Activated T-cell treated with anti-CD3 and anti-CD28 coated beads, Interleukin-2, amount 50 U/mL, for 72 hours (primary cell): Measurements from ENCODE around the gene GRM4. TPM values are rescaled to one million over a fixed set of nuclear protein-coding genes. Genes with fewer than 3 reads are reported as not detected.
"Not testable (repeated sequence)": the region's sequence is repeated elsewhere in the genome, so short reads cannot be mapped to it uniquely, and the experiment has no call there.

Experiments used
- ATAC-seq, 2 donors: fragments of 150-1000 bp; cut with Tn5 transposase; replicated peaks in 1 of 2; 2 replicates each; pipeline ENCODE4 v1.10.0; 2021; ENCODE audit warnings: moderate library complexity in 2 of 2, mild to moderate bottlenecking in 1 of 2
- DNase-seq, 2 donors: peaks; one replicate each; pipeline ENCODE4 v3.0.0; 2021 to 2022; ENCODE audit warnings: mixed read lengths in 1 of 2
- H3K27ac Mint-ChIP-seq: one replicate; pipeline ENCODE4 v1.8.0; 2022; ENCODE audit warnings: mild to moderate bottlenecking, moderate library complexity, mixed read lengths
- H3K27me3 Mint-ChIP-seq: one replicate; pipeline ENCODE4 v1.8.0; 2022; ENCODE audit warnings: low read depth, mixed read lengths
- H3K36me3 Mint-ChIP-seq, 2 donors: one replicate each; pipeline ENCODE4 v1.8.0; 2022; ENCODE audit warnings: mixed read lengths in 2 of 2, mild to moderate bottlenecking in 1 of 2; ENCODE audit not compliant: insufficient read depth in 2 of 2
- H3K4me1 Mint-ChIP-seq: one replicate; pipeline ENCODE4 v1.8.0; 2022; ENCODE audit warnings: low read depth, mixed read lengths
- H3K4me3 Mint-ChIP-seq, 2 donors: one replicate each; pipeline ENCODE4 v1.8.0; 2022; ENCODE audit warnings: mild to moderate bottlenecking in 2 of 2, mixed read lengths in 2 of 2, moderate library complexity in 2 of 2
- H3K9me3 Mint-ChIP-seq, 2 donors: one replicate each; pipeline ENCODE4 v1.8.0; 2022; ENCODE audit warnings: mixed read lengths in 2 of 2
- total RNA-seq, 2 donors: library from RNA; stranded (reverse); gene quantifications; one replicate each; pipeline ENCODE4 v1.2.3, GENCODE V29; 2022

GRM4 gene
- total RNA-seq, 2 donors from 2014 or later: 0.07 TPM; not detected in 1

DNA sequence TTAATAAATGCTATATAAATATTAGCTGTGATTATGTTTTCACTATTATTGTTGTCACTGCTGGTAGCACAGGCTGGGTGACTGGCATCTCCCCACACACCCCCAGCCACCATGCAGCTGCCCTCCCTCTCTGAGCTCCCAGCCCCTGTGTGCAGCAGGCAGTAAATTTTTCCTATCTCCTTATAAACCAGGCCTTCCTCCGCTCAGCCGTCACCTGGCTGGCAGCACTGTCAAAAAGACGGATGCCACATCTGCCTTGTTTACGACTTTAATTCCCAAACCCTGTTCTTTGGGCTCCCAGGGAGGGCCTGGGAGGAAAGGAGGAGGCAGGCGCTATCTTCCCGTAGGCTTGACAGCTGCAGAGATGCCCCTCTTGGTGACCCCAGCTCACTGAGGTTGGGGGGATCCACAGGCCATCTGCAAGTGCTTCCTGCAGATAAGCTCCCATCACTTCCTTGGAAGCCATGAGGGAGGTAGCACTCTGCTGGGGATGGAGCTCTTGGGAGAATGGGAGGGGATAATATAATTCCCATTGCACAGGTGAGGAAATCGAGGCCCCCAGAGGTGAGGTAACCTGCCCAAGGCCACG, 94.5 kb downstream of the GRM4 start:
- ATAC-seq (no peak), DNase-seq (no peak)
- H3K4me3 Mint-ChIP-seq: no peak overlapping the region
- no peaks in the 10 kb centered on the region for H3K4me1 Mint-ChIP-seq
- H3K27me3 Mint-ChIP-seq: no peaks in the 10 kb centered on the region
- H3K27ac Mint-ChIP-seq: no peak overlapping the region
- H3K9me3 Mint-ChIP-seq: no peaks in the 10 kb centered on the region
- no peaks in the 10 kb centered on the region for H3K36me3 Mint-ChIP-seq

DNA sequence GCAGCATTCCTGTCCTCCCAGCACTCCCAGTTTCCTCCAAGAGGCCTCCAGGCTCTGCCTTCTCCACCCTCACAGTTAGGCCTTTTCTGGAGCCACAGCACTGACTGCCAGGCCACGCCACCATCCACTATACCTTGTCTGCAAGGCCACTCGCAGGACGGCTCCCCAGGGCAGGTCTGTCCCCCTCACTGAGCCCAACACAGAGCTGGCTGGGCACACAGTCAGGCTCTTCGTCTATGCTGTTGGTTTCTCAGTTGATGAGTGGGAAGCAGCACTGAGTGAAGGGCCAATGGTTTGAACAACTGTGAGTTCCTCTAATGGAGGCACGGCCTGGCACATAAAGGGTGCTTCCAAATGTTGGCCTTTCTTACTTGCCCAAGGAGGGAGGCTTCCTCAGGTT, 95.2 kb downstream of the GRM4 start:
- DNase-seq: no peak
- H3K9me3 Mint-ChIP-seq: no peaks in the 10 kb centered on the region
- H3K36me3 Mint-ChIP-seq: no peaks in the 10 kb centered on the region
- no peaks in the 10 kb centered on the region for H3K4me1 Mint-ChIP-seq
- H3K27me3 Mint-ChIP-seq: no peaks in the 10 kb centered on the region
- no peak overlapping the region for H3K27ac Mint-ChIP-seq
- no peak for ATAC-seq
- no peak overlapping the region for H3K4me3 Mint-ChIP-seq

DNA sequence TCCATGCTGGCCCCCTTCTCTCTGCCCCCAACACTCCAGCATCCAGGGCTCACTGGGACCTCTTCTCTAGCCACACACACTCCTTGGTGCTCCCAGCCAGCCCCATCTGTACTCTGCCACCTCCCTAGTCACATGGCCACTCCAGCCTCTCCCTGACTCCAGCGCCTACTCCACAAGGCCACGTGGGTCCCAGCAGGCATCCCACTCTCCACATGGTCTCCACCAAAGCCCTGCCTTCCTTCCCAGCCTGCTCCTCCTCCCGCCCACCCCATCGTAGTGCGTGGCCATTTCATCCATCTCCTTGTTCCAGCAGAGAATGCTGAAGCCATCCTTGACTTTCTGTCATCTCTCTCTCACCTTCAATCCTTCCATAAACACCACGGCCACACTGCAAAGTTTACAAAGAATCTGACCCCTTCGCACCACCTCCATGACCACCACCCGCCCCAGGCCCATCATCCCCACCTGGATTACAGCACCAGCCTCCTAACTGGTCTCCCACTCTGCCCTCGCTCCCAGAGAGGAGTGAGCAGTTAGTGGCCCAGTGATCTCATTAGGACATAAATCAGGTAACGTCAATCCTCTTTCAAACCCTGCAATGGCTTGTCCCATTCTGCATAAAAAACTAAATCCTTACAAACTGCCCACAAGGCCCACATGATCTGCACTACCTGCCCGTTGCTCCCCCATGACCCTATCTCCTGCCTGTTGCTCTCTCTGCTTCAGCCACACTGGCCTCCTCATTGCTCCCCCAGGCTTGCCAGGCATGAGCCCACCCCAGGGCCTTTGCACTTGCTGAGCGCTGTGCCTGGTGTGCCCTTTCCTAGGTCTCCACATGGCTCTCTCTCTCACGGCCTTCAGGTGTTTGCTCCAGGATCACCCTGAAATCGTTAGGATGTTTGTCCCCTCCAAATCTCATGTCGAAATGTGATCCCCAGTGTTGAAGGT, 96.2 kb downstream of the GRM4 start:
- H3K4me3 Mint-ChIP-seq: no peak overlapping the region
- H3K27me3 Mint-ChIP-seq: no peaks in the 10 kb centered on the region
- no peaks in the 10 kb centered on the region for H3K9me3 Mint-ChIP-seq
- H3K27ac Mint-ChIP-seq: no peak overlapping the region
- DNase-seq: no peak
- H3K36me3 Mint-ChIP-seq: no peaks in the 10 kb centered on the region
- peaks cover 4% of the 10 kb centered on the region for H3K4me1 Mint-ChIP-seq
- no peak for ATAC-seq

DNA sequence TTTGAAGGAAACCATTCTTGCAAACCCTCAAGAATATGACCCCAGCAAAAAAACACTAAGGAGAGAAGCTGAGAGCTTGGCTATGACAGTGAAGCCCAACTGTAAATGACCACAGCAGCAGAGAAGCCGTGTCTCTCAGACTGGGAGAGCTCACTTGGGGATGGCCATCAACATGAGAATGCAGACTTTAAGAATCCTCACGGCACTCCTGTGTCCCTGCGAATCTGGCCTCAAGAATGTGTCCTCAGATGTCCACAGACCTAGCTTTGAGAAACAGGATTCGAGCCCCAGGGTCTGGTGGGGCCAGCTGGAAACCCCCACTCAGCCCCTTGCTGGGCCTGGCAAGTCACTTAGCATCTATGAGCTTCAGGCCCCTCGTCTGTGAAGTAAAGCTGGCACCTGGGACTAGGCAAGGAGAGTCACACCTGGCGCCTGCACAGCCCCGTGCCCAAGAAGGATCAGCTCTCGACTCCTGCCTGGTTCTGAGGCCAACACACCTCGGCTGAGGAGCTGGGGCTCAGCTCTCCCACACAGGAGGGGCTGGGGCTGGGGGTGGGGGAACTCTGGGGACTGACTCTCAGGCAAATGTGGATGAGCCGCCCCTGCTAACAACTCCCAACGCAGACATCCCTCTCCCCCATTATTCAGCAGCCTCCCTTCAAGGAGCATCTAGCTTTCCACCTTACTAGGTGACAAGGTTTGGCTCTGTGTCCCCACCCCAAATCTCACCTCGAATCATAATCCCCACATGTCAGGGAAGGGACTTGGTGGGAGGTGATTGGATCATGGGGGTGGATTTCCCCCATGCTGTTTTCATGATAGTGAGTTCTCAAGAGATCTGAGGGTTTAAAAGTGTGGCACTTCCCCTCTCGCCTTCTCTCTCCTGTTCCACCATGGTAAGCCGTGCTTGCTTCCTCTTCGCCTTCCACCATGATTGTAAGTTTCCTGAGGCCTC, 97.7 kb downstream of the GRM4 start:
- H3K4me1 Mint-ChIP-seq: peaks cover 11% of the 10 kb centered on the region
- no peaks in the 10 kb centered on the region for H3K9me3 Mint-ChIP-seq
- H3K27ac Mint-ChIP-seq: no peak overlapping the region
- H3K4me3 Mint-ChIP-seq: no peak overlapping the region
- H3K36me3 Mint-ChIP-seq: no peaks in the 10 kb centered on the region
- H3K27me3 Mint-ChIP-seq: no peaks in the 10 kb centered on the region
- no peak for DNase-seq
- ATAC-seq: no peak

DNA sequence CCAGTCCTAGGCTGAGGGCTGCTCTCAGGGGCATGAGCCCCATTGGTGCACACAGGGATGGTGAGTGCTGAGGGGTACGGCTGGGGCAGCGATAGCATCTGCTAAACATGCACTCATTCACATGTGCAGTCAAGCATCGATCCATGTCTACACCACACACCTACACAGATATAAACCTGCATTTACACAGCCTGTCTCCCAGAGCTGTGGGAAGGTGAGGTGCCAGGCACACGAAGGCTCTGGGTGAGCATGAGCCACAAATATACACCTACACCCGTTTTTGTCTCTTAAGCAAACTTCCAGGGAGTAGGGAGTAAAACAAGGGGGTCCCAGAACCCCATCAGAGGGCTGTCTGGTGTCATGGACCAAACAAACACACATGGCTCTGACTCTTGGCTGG, 99.3 kb downstream of the GRM4 start:
- no peaks in the 10 kb centered on the region for H3K27me3 Mint-ChIP-seq
- no peak overlapping the region for H3K4me3 Mint-ChIP-seq
- ATAC-seq: no peak
- H3K27ac Mint-ChIP-seq: no peak overlapping the region
- no peaks in the 10 kb centered on the region for H3K9me3 Mint-ChIP-seq
- DNase-seq: no peak
- peaks cover 11% of the 10 kb centered on the region for H3K4me1 Mint-ChIP-seq
- H3K36me3 Mint-ChIP-seq: no peaks in the 10 kb centered on the region

DNA sequence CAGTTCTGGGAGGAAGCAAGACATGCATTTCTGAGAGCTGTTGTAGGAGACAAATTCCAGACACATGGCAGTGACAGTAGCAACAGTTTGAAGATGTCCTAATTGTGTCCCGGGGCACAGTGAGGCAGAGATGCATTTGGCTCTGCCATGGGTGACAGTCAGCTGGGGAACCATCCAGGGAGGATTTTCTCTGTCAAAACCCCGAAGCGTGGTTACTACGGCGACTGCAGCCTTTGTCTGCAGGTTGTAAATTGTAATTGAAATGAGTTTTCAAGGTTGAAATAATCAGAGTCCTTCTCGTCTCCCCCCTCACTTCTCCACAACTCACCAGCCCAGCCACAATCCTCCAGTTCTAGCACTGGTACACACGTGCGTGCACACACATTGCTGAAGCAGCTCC, 100.1 kb downstream of the GRM4 start:
- H3K27me3 Mint-ChIP-seq: no peaks in the 10 kb centered on the region
- ATAC-seq (no peak), DNase-seq (no peak)
- no peak overlapping the region for H3K4me3 Mint-ChIP-seq
- no peak overlapping the region for H3K27ac Mint-ChIP-seq
- no peaks in the 10 kb centered on the region for H3K36me3 Mint-ChIP-seq
- peaks cover 11% of the 10 kb centered on the region for H3K4me1 Mint-ChIP-seq
- no peaks in the 10 kb centered on the region for H3K9me3 Mint-ChIP-seq

DNA sequence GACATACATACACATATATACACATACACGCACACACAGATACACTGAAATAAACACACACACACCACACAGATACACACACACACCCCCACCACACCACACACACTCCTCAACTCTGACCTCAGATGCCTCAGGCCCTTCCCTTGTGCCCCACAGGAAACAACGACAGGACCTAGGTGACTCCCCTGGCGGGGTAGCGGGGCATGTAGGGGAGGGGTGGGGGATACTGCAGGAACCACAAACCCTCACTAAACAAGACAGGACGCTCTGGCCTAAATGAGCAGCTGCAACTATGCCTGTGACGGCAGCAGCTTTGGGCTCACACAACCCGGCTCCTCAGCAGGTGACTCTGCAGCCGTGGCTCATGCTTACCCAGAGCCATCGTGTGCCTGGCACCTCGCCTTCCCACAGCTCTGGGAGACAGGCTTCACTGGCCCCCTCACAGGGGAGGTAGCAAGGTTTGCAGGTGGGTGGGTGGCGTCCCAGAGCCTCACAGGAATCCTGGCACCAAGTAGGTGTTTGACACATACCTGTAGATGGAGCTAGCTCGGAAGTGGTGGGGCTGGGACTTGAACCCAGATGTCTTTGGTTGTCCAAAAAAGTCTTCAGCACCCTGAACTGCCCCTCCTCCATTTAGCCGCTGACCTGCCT, 100.8 kb downstream of the GRM4 start:
- H3K4me3 Mint-ChIP-seq: no peak overlapping the region
- peak; percentile 6 to 11 for DNase-seq

DNA sequence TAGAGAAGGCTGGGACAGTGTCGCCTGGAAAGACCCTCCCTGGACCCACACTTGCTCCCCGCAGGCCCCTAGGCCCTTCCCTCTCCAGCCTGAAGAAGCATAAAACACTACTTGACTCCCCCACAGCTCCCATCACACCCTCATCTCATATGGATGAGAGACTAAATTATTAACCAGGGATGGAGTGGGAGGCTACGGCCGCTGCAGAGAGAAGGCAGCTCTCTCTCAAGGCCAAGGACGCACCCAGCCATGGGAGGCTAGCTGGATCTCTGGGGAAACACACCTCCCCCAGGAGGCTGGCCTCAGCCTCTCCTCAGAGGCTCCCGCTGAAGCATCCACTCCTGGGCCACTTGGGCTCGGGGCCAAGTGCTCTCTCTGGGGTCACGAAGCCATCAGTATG, 102.5 kb downstream of the GRM4 start:
- no peak overlapping the region for H3K4me3 Mint-ChIP-seq
- H3K4me1 Mint-ChIP-seq: peaks cover 11% of the 10 kb centered on the region
- no peaks in the 10 kb centered on the region for H3K9me3 Mint-ChIP-seq
- no peaks in the 10 kb centered on the region for H3K27me3 Mint-ChIP-seq
- DNase-seq: no peak
- no peaks in the 10 kb centered on the region for H3K36me3 Mint-ChIP-seq
- ATAC-seq: no peak
- H3K27ac Mint-ChIP-seq: no peak overlapping the region

More for the DNA sequence above, 100.8 kb downstream of the GRM4 start:
- no peaks in the 10 kb centered on the region for H3K36me3 Mint-ChIP-seq
- H3K9me3 Mint-ChIP-seq: no peaks in the 10 kb centered on the region
- H3K27me3 Mint-ChIP-seq: no peaks in the 10 kb centered on the region
- ATAC-seq: peak; percentile 62 to 80
- H3K4me1 Mint-ChIP-seq: peaks cover 11% of the 10 kb centered on the region
- H3K27ac Mint-ChIP-seq: no peak overlapping the region

DNA sequence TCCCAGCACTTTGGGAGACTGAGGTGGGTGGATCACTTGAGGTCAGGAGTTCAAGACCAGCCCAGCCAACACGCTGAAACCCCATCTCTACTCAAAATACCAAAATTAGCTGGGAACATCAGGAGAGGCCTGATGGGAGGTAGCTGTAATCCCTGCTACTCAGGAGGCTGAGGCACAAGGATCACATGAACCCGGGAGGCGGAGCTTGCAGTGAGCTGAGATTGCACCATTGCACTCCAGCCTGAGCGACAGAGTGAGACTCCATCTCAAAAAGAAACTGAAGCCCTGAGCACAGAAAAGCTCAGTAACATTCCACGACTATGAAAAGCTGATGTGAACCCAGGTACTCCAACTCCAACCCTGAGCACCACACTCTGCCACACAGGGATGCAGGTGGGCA, 103.9 kb downstream of the GRM4 start:
- peaks cover 11% of the 10 kb centered on the region for H3K4me1 Mint-ChIP-seq
- H3K9me3 Mint-ChIP-seq, H3K36me3 Mint-ChIP-seq, DNase-seq, ATAC-seq, H3K4me3 Mint-ChIP-seq, H3K27ac Mint-ChIP-seq, H3K27me3 Mint-ChIP-seq: not testable (repeated sequence)

DNA sequence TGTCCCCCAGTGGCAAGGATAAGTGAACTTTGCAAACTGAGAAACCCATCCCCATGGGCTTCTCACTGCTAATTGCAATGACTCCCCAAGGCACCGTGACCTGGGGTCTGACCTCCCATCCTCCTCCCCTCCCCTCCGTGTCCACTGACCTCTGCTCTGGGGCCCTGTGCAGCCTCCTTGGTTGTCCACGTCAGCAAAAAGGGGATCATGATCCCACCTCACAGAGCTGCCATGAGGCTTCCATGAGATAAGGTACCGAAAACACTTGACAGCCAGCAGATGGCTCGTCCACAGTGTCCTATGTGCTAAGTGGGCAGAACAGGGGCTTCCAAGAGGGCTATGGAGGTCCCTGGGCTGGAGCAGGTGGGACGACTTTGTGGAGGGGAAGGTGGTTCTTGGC, 104.5 kb downstream of the GRM4 start:
- ATAC-seq (no peak), DNase-seq (no peak)
- H3K27ac Mint-ChIP-seq: no peak overlapping the region
- no peaks in the 10 kb centered on the region for H3K36me3 Mint-ChIP-seq
- no peaks in the 10 kb centered on the region for H3K27me3 Mint-ChIP-seq
- H3K9me3 Mint-ChIP-seq: no peaks in the 10 kb centered on the region
- H3K4me3 Mint-ChIP-seq: no peak overlapping the region
- H3K4me1 Mint-ChIP-seq: peaks cover 15% of the 10 kb centered on the region

DNA sequence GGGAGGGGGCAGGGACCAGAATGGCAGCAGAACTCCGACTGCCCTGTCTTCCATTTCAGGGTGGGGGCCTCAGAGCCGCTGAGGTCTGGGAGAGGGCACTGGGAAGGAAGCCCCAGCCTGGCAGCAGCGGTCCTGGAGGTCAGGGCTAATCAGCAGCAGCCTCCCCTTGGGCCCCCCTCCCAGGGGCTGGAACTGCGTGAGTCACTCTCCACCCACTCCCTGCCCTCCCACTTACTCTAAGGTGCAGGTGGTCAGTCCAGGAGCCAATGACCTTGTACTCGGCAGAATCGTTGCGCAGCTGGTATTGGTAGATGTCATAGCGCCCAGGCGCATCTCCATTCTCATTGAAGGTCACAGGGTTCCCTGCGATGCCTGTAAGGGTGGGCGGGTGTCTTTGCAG, 105.9 kb downstream of the GRM4 start:
- no peaks in the 10 kb centered on the region for H3K36me3 Mint-ChIP-seq
- no peaks in the 10 kb centered on the region for H3K27me3 Mint-ChIP-seq
- H3K4me3 Mint-ChIP-seq: no peak overlapping the region
- no peak for ATAC-seq
- H3K9me3 Mint-ChIP-seq: no peaks in the 10 kb centered on the region
- no peak for DNase-seq
- H3K27ac Mint-ChIP-seq: no peak overlapping the region
- peaks cover 14% of the 10 kb centered on the region for H3K4me1 Mint-ChIP-seq

DNA sequence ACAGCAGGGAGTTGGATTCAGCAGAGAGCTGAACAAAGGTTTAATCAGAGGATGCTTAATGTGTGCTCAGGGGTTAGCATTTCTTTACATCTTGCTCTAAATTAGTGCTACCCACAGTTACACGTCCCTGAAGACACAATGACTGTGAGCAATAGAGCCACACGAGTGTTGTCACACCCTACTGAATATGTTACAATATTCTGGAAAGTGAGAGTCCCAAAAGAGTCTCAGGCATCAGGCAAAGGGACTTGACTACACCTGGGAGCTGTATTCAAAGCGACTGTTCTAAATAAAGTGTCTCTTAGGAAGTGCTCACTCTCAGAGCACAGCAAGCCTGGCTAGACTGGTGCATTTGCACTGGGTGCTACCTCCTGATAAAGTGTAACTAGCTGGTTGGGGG, 108.7 kb downstream of the GRM4 start:
- no peaks in the 10 kb centered on the region for H3K36me3 Mint-ChIP-seq
- H3K4me3 Mint-ChIP-seq: no peak overlapping the region
- no peaks in the 10 kb centered on the region for H3K27me3 Mint-ChIP-seq
- ATAC-seq (no peak), DNase-seq (no peak)
- no peak overlapping the region for H3K27ac Mint-ChIP-seq
- peaks cover 5% of the 10 kb centered on the region for H3K4me1 Mint-ChIP-seq
- no peaks in the 10 kb centered on the region for H3K9me3 Mint-ChIP-seq
